Stimulated activated naive CD8-positive, alpha-beta T cell treated with anti-CD3 and anti-CD28 coated beads, Interleukin-15, Interleukin-2, amounts not matched to agents 100 U/mL and 50 U/mL, for 24 hours (primary cell): ENCODE measurements around the gene SLFN12.
"Not testable (repeated sequence)": the region's sequence is repeated elsewhere in the genome, so short reads cannot be mapped to it uniquely, and the experiment has no call there.

Experiments
- ATAC-seq: fragments of 150-1000 bp; cut with Tn5 transposase; one replicate; pipeline ENCODE4 v1.10.0; 2021
- DNase-seq: peaks from one replicate; pipeline ENCODE4 v3.0.0; 2021

SLFN12 gene

DNA sequence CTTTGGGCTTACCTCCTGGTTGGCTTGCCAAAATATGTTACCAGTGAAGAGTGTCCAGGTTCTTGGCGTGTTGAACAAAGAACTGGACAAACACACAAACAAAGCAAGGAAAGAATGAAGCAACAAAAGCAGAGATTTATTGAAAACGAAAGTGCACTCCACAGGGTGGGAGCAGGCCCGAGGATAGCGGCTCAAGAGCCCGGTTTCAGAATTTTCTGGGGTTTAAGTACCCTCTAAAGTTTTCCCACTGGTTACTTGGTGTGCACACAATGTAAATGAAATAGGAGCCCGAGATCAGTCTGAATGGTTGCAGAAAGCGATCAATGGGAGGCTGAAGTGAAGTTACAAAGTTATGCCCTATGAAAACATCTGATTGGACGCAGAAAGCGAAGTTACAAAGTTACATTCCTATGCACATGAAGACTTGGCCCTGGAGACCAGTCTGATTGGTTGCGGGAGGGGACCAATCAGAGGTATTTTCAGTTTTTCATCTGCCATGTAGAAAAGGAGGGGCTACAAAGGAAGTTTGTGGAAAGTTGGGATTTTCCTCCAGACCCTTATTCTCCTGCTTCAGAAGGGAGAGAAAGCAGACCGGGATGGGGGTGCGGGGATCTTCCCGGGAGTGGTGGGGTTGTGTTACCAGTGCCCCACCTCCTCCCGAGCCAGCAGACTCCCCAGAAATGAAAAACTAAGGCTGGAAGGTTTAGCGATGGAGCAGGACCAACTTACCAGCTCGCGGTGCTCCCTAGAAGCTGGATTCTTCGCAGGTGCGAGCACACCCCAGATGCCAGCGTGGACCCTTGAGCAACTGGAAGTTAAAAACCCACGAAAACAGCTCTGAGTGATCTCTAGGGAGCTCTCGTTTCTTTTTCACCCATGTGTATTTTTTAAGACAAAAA, at the start of gene SLFN12:
Gene SLFN12 (minus strand): TSS at position 325 of the 899 bp plus-strand sequence. CDS start 9,472 bp downstream, outside the sequence.
- peak; percentile 61 for ATAC-seq
- peak; percentile 49 for DNase-seq

GRCh38 chr17:35479271-35479670, 47.0 kb upstream of the SLFN12 start:
- ATAC-seq (no peak), DNase-seq (no peak)

DNA sequence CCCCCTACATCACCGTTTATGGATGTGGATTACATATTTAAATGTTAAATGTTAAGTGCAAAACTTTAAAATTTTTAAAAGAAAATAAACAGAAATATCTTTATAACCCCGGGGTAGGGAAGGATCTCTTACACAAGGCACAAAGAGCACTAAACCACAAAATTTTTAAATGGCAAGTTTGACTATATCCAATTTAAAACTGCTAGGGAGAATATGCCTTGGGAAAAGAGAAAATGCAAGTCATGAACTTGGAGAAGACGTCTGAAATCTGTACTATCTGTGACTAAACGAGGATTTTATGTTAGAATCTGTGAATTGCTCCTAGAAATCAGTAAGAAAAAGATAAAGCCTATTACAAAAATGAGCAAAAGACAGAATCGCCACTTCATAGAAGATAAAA, 44.9 kb upstream of the SLFN12 start:
- no peak for ATAC-seq

DNA sequence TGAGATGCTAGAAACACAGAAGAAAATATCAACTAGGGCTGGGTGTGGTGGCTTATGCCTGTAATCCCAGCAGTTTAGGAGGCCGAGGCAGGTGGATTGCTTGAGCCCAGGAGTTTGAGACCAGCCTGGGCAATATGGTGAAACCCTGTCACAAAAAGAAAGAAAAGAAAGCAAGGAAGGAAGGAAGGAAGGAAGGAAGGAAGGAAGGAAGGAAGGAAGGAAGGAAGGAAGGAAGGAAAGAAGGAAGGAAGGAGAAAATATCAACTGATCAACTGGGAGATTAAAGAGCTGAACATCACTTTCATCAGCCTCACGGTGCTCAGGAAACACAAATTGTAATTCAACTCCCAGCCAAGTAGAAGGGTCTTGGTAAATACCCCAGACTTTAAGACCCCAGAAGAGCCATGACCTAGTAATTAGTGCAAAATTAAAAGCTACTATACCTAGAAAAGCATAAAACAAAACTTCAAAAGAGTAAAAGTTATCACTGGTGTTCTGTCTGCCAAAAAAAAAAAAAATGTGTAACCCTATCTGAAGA, 44.1 kb upstream of the SLFN12 start:
- ATAC-seq (no peak), DNase-seq (no peak)

More for the DNA sequence above, 44.9 kb upstream of the SLFN12 start:
- no peak for DNase-seq

GRCh38 chr17:35468475-35468874, 36.2 kb upstream of the SLFN12 start:
- DNase-seq (no peak), ATAC-seq (no peak)

DNA sequence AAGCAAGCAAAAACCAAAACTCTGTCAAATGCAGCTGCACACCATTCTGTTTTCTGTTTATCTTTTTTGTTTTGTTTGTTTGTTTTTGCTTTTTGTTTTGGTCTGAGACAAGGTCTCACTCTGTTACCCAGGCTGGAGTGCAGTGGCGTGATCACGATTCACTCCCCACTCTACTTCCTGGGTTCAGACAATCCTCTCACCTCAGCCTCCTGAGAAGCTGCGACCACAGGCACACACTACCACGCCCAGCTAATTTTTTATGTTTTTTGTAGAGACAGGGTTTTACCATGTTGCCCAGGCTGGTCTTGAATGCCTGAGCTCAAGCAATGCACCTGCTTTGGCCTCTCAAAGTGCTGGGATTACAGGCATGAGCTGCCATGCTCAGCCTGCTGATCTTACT, 35.5 kb upstream of the SLFN12 start:
- no peak for ATAC-seq
- DNase-seq, result no peak

DNA sequence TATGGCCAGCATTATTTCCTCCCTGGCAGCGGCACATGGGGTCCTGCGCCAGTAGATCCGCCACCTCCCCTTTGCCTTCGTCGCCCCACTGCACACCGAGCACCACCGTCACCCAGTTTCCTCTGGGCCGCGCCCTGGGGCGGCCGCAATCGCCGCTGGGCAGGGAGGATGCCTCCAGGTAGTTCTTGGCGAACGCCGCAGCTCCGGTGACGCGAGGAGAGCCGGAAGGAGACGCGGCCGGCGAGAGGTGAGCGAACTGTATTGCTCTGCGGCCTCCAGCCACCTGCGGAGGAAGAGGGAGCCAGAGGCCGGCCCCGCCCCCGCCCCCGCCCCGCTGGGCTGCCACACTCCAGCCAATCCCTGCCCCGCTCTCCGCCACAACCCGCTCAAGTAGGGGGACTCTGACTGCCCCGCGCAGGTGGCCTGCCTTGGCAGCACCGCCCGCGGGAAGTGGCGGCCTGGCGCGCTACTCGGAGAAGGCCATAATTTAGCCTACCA, 28.1 kb upstream of the SLFN12 start:
- DNase-seq, result peak; percentile 67
- ATAC-seq, result peak; percentile 93

DNA sequence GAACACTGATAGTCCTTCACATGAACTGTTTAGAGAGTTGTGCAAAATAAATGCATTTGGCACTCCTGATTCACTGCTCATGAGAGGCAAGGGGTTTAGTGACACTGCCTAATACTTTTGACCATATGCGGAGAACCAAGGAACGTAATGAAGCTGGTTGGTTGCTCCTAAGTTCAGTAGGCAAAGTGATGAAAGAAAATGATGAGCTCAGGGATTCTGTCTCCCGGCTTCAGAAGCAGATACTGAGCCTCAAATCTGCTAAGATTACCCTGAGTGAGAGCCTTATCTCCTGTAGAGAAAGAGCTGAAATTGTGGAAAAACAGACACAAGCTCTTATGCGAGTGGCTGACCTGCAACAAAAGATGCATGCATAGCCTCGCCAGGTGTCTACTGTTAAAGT, 21.7 kb upstream of the SLFN12 start:
- ATAC-seq, DNase-seq: not testable (repeated sequence)

DNA sequence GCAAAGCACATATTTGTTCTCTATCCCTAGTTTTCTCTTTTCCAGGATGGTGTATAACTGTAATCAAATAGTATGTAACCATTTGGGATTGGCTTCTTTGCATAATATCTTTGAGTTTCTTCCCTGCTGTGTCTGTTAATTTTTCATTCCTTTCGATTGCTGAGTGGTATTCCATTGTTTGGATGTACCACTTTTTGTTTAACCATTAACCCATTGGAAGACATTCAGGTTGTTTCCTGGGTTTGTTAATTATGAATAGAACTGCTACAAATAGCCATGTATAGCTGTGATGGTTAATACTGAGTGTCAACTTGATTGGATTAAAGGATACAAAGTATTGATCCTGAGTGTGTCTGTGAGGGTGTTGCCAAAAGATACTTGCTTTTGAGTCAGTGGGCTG, 20.9 kb upstream of the SLFN12 start:
- ATAC-seq, result no peak
- DNase-seq, result no peak

DNA sequence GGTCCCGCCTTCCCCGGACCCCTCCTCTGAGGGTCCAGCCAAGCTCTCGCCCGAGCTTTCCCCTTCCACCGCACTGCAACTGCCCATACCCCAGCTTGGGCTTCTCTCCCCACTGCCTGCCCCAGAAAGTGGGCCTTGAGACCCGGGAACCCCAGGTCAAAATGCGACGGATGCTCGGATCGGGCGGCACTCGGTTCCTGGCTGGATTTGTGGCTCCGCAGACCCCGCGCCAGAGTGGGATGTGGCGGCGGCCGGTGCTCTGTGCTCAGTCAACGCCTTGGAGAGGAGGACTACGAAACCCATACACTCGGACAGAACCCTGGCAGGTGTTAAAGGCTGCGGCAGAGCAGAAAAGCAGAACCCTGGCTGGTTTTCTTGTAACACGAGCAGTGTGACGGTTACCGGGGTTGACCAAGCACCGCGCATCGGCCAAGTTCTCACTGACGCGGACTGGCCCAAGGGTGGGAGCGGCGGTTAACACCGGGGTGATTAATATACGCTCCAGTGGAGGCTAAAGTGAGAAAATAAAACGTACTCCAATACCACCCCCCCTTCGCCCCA, 17.2 kb upstream of the SLFN12 start:
- no peak for ATAC-seq
- no peak for DNase-seq

DNA sequence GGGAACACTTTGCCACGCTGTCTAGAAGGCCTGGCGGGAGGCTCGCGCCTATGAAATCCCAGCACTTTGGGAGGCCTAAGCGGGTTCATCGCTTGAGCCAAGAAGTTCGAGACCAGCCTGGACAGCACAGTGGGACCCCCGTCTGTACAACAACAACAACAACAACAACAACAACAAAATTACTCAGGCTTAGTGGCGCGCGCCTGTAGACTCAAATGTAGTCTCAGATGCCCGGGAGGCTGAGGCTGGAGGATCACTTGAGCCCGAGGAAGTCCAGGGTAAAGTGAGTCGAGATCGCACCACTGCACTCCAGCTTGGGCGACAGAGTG, 16.6 kb upstream of the SLFN12 start:
- ATAC-seq (no peak), DNase-seq (no peak)

DNA sequence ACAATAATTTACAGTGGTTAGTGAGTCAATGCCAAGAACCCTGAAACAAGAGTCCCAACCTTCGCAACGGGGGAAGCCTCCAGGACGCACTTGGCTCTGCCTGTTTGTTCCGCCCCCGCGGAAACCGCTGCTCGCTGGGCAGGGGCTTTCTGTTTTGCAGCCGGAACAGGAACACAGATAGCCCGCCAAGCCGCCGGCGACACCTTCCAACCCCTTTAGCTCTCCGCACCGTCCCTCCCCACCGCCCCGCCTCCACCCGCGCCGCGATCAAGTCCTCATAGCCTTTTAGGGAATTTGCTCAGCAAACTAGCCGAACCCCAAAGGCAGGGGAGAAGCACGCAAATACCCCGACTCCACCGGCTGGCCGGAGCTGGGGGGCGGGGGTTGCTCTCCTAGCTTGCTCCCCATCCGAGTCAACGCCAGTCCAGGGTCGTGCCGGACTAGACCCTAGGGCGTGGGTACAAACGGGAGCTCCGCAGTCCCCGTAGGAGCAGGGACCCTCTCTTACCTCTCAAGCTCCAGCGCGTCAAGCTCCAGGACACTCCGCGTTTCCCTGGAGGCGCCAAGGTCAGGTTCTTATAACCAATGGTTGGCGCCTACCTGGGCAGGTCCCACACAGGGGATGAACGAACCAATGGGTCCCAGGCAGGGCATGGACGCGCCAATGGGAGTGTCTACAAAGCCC, 16.1 kb upstream of the SLFN12 start, which contains the start of gene SLFN13:
Gene SLFN13 (minus strand): TSS at position 553 of the 685 bp plus-strand sequence. CDS start 3,086 bp downstream, outside the sequence.
- ATAC-seq, result peak; percentile 97
- peak; percentile 95 for DNase-seq

DNA sequence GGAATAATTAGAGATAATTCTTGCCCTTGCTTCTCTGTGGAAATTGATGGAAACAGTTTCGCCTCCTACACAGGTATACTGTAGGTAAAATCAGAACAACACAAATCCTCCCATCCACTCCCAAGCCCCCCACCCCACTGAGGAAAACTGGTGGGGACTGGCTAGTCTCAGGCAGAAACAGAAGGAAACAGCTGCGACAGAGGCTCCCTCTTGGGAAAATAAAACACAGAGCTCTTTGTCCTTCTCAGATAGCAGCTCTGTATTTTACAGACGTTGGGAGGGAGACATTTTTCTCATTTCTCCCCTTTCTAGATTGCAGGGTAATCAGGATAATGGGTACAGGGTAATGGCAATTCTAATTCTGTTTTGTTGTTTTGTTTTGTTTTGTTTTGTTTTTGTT, 15.2 kb upstream of the SLFN12 start:
- ATAC-seq (no peak), DNase-seq (no peak)

DNA sequence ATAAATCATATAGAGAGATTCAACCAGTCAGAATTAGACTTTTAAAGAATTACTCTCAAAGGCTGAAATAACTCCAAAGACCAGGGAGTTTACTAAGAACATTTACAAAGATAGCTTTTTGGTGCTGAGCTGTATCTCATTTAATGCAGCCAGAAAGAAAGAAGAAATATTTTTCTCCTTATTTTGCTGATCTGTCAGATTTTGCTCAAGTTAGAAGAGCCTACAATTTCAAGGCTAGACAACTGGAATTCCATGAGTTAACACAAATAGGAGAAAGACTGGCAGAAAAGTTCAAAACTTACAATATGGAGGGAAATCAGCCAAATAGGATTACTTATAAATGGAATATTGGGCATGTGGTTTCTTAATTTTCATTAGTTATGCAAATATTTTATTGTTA, 6.1 kb upstream of the SLFN12 start:
- DNase-seq, result no peak
- no peak for ATAC-seq

GRCh38 chr17:35433075-35433894, 985 bp upstream of the SLFN12 start:
- DNase-seq (peak; percentile 67), ATAC-seq (peak; percentile 94)

GRCh38 chr17:35429702-35430101, 2.6 kb downstream of the SLFN12 start:
- ATAC-seq (no peak), DNase-seq (no peak)

DNA sequence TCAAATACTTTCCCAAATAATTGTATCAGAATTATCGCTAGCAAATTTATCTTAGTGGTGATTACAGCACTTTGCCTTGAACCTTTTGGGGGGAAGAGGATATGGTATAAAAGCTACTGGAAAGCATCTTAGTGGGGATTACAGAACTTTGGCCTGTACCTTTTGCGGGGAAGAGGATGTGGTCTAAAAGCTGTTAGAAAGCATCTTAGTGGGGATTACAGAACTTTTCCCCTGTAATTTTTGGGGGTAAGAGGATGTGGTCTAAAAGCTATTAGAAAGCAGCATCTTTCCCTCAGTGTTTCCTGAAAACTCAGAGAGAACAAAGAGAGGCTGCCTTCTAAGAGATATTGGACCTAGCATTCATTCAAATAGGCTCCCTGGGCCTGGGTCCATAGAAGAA, 4.1 kb downstream of the SLFN12 start:
- DNase-seq (no peak), ATAC-seq (no peak)

GRCh38 chr17:35423761-35424160, 8.5 kb downstream of the SLFN12 start:
- DNase-seq (no peak), ATAC-seq (no peak)

DNA sequence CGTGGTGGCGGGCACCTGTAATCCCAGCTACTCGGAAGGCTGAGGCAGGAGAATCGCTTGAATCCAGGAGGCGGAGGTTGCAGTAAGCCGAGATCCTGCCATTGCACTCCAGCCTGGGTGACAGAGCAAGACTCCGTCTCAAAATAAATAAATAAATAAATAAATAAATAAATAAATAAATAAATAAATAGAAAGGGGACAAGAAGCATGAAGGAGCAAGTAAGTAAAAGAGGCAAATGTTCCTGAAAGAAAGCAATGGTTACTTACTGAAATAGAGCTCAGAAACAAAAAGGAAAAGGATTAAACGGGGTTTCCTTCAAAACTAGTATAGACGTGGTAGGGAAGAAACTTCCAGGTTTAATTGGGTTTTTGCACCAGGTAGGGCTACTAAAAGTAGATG, 11.2 kb downstream of the SLFN12 start:
- not testable (repeated sequence) for DNase-seq, ATAC-seq

DNA sequence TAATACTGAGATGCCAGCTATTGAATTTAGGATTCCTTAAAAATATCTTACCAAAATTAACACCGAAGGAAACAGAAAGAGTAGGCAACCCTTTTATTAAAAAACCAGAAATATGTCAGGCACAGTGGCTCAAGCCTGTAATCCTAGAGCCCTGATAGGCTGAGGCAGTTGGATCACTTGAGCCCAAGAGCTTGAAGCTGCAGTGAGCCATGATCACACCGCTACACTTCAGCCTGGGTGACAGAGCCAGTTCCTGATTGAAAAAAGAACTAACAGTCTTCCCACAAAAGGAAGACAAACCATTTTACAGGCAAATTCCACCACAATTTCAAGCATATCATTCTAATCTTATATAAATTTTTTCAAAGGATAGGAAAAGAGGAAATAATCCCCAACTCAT, 15.6 kb downstream of the SLFN12 start:
- DNase-seq (no peak), ATAC-seq (no peak)

DNA sequence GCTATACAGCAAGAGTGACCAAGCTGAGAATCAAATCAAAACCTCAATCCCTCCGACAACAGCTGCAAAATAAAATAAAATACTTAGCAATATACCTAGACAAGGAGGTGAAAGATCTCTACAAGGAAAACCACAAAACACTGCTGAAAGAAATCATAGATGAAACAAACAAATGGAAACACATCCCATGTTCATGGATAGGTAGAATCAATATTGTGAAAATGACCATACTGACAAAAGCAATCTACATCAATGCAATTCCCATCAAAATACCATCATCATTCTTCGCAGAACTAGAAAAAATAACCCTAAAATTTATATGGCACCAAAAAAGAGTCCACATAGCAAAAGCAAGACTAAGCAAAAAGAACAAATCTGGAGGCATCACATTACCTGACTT, 17.6 kb downstream of the SLFN12 start:
- not testable (repeated sequence) for ATAC-seq, DNase-seq

- DNase-seq (no peak), ATAC-seq (no peak)
Observed at GRCh38 chr17:35414247-35414646, 18.1 kb downstream of the SLFN12 start.
